HEK293 (cell line): Measurements from ENCODE around the gene ZNF428.

Experiments
- FEZF1 ChIP-seq: fragments of 450-650 bp; formaldehyde crosslinking; IDR thresholded peaks from 2 replicates; pipeline ENCODE4 v1.5.1; 2016; ENCODE audit warnings: missing biosample characterization, missing genetic modification characterization
- GLI2 ChIP-seq: fragments of 450-650 bp; formaldehyde crosslinking; IDR thresholded peaks from 2 replicates; pipeline ENCODE4; 2017; ENCODE audit warnings: missing biosample characterization, missing genetic modification characterization, low read depth, borderline replicate concordance
- GLI4 ChIP-seq: fragments of 450-650 bp; formaldehyde crosslinking; IDR thresholded peaks from 2 replicates; pipeline ENCODE4 v1.5.1; 2016; ENCODE audit warnings: missing biosample characterization, missing genetic modification characterization
- HOXD13 ChIP-seq: sonication (generic); formaldehyde crosslinking; IDR thresholded peaks from 2 replicates; pipeline ENCODE4 v1.8.0; 2022; ENCODE audit warnings: missing genetic modification reagents, borderline replicate concordance
- KLF1 ChIP-seq: fragments of 450-650 bp; formaldehyde crosslinking; IDR thresholded peaks from 2 replicates; pipeline ENCODE4 v1.5.1; 2016; ENCODE audit warnings: missing biosample characterization, missing genetic modification characterization
- KLF8 ChIP-seq: fragments of 450-650 bp; formaldehyde crosslinking; IDR thresholded peaks from 2 replicates; pipeline ENCODE4 v1.5.1; 2016; ENCODE audit warnings: missing biosample characterization, missing genetic modification characterization
- MZF1 ChIP-seq: fragments of 450-650 bp; formaldehyde crosslinking; IDR thresholded peaks from 2 replicates; pipeline ENCODE4 v1.5.1; 2017; ENCODE audit warnings: missing biosample characterization, missing genetic modification characterization, borderline replicate concordance
- RBAK ChIP-seq: fragments of 450-650 bp; formaldehyde crosslinking; IDR thresholded peaks from 2 replicates; pipeline ENCODE4 v1.5.1; 2016; ENCODE audit warnings: missing biosample characterization, missing genetic modification characterization
- SALL2 ChIP-seq: fragments of 450-650 bp; formaldehyde crosslinking; IDR thresholded peaks from 2 replicates; pipeline ENCODE4 v1.5.0; 2017; ENCODE audit warnings: missing biosample characterization, mild to moderate bottlenecking, missing genetic modification characterization, borderline replicate concordance
- SCRT1 ChIP-seq: fragments of 450-650 bp; formaldehyde crosslinking; IDR thresholded peaks from 2 replicates; pipeline ENCODE4 v1.5.1; 2016; ENCODE audit warnings: missing biosample characterization, missing genetic modification characterization, borderline replicate concordance
- SCRT2 ChIP-seq: fragments of 450-650 bp; formaldehyde crosslinking; IDR thresholded peaks from 2 replicates; pipeline ENCODE4 v1.5.1; 2016; ENCODE audit warnings: missing biosample characterization, missing genetic modification characterization
- SP7 ChIP-seq: fragments of 450-650 bp; formaldehyde crosslinking; IDR thresholded peaks from 2 replicates; pipeline ENCODE4 v1.5.1; 2016; ENCODE audit warnings: missing biosample characterization, missing genetic modification characterization
- YY2 ChIP-seq: fragments of 450-650 bp; formaldehyde crosslinking; IDR thresholded peaks from 2 replicates; pipeline ENCODE4 v1.5.1; 2016; ENCODE audit warnings: missing biosample characterization, missing genetic modification characterization
- ZBTB17 ChIP-seq: fragments of 450-650 bp; formaldehyde crosslinking; IDR thresholded peaks from 2 replicates; pipeline ENCODE4 v1.5.1; 2016; ENCODE audit warnings: missing biosample characterization, missing genetic modification characterization
- ZBTB48 ChIP-seq: fragments of 450-650 bp; formaldehyde crosslinking; IDR thresholded peaks from 2 replicates; pipeline ENCODE4 v1.5.1; 2016; ENCODE audit warnings: missing biosample characterization, missing genetic modification characterization
- ZNF10 ChIP-seq: fragments of 450-650 bp; formaldehyde crosslinking; IDR thresholded peaks from 2 replicates; pipeline ENCODE4 v1.5.1; 2017; ENCODE audit warnings: missing biosample characterization, missing genetic modification characterization
- ZNF146 ChIP-seq: fragments of 450-650 bp; formaldehyde crosslinking; IDR thresholded peaks from 2 replicates; pipeline ENCODE4 v1.5.1; 2016; ENCODE audit warnings: missing biosample characterization, missing genetic modification characterization
- ZNF324 ChIP-seq: fragments of 450-650 bp; formaldehyde crosslinking; IDR thresholded peaks from 2 replicates; pipeline ENCODE4 v1.5.1; 2016; ENCODE audit warnings: missing biosample characterization, missing genetic modification characterization
- ZNF48 ChIP-seq: fragments of 450-650 bp; formaldehyde crosslinking; IDR thresholded peaks from 2 replicates; pipeline ENCODE4 v1.5.1; 2016; ENCODE audit warnings: missing biosample characterization, missing genetic modification characterization
- ZNF596 ChIP-seq: fragments of 450-650 bp; IDR thresholded peaks from 2 replicates; pipeline ENCODE4 v1.5.0; 2018; ENCODE audit warnings: missing biosample characterization, mild to moderate bottlenecking, missing genetic modification characterization, moderate library complexity
- ZNF600 ChIP-seq: fragments of 450-650 bp; formaldehyde crosslinking; IDR thresholded peaks from 2 replicates; pipeline ENCODE4 v1.5.1; 2016; ENCODE audit warnings: missing biosample characterization, missing genetic modification characterization
- ZNF654 ChIP-seq: fragments of 450-650 bp; formaldehyde crosslinking; IDR thresholded peaks from 2 replicates; pipeline ENCODE4 v1.5.1; 2016; ENCODE audit warnings: low read depth, missing biosample characterization, missing genetic modification characterization
- ZNF792 ChIP-seq: fragments of 450-650 bp; formaldehyde crosslinking; IDR thresholded peaks from 2 replicates; pipeline ENCODE4 v1.5.1; 2016; ENCODE audit warnings: missing biosample characterization, missing genetic modification characterization
- ZSCAN16 ChIP-seq: fragments of 450-650 bp; formaldehyde crosslinking; IDR thresholded peaks from 2 replicates; pipeline ENCODE4 v1.5.1; 2016; ENCODE audit warnings: missing biosample characterization, missing genetic modification characterization
- TF ChIP-seq, protein P1 (sequence below): fragments of 450-650 bp; formaldehyde crosslinking; IDR thresholded peaks from 2 replicates; pipeline ENCODE4 v1.5.1; 2016; ENCODE audit warnings: missing biosample characterization, missing genetic modification characterization
- TF ChIP-seq, protein P2 (sequence below): fragments of 450-650 bp; formaldehyde crosslinking; optimal IDR thresholded peaks from 2 replicates; pipeline ENCODE3; 2016; ENCODE audit warnings: missing biosample characterization, mild to moderate bottlenecking, missing genetic modification characterization
- TF ChIP-seq, protein P3 (sequence below): fragments of 450-650 bp; formaldehyde crosslinking; IDR thresholded peaks from 2 replicates; pipeline ENCODE4 v1.5.1; 2016; ENCODE audit warnings: missing biosample characterization, missing genetic modification characterization
- TF ChIP-seq, protein P4 (sequence below): fragments of 450-650 bp; formaldehyde crosslinking; IDR thresholded peaks from 2 replicates; pipeline ENCODE4 v1.5.1; 2016; ENCODE audit warnings: missing biosample characterization, missing genetic modification characterization, low read depth
- TF ChIP-seq, protein P5 (sequence below): fragments of 450-650 bp; formaldehyde crosslinking; IDR thresholded peaks from 2 replicates; pipeline ENCODE4 v1.5.1; 2016; ENCODE audit warnings: missing biosample characterization, missing genetic modification characterization
- TF ChIP-seq, protein P6 (sequence below): fragments of 450-650 bp; formaldehyde crosslinking; IDR thresholded peaks from 2 replicates; pipeline ENCODE4 v1.5.1; 2016; ENCODE audit warnings: missing biosample characterization, missing genetic modification characterization

Gene ZNF428

DNA sequence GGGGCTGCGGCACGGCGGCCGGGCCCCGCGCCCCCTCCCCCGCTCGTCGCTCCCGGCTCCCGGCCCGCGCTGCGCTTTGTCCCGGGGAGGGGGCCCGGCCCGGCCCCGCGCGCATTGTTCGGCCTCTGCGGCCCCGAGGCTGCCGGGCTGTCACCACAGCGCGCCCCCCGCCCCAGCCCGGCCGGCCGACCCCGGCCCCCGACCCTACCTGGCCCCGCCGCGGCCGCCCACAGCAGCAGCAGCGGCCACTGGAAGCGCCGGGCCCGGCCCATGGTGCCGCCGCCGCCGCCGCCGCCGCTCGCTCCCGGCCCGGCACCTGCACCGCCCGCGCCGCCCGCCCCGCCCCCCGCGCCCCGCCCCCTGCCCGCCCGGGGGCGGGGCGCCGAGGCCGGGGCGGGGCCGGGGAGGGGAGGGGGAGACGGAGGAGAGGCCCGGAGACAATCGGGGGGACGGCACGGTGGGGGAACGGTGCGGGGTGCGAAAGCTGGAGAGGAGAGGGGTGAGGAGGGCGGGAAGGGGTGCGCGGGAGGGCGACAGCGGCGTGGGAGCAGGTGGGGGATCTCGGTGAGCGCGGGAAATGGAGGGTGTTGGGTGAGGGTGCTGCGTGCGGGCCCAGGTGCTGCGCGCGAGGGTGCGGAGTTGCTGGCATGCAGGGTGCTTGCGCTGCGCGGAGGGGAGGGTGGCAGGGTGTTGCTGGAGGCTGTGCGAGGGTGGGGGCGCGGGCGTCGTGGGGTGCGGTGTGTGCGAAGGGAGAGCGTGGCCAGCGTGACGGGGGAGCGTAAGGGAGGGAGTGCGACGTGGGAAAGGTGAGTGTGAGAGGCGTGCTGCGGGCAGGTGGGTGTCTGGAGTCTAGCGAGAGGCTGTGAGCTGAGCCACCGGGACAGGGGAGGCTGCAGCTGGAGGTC, 20.3 kb upstream of the ZNF428 start, which contains the start of gene CADM4 (continued):
- TF ChIP-seq, protein P1, sequence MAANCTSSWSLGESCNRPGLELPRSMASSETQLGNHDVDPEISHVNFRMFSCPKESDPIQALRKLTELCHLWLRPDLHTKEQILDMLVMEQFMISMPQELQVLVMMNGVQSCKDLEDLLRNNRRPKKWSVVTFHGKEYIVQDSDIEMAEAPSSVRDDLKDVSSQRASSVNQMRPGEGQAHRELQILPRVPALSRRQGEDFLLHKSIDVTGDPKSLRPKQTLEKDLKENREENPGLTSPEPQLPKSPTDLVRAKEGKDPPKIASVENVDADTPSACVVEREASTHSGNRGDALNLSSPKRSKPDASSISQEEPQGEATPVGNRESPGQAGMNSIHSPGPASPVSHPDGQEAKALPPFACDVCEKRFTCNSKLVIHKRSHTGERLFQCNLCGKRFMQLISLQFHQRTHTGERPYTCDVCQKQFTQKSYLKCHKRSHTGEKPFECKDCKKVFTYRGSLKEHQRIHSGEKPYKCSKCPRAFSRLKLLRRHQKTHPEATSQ (tag by site-specific recombination): peak; percentile 60
- no peak for TF ChIP-seq MZF1 (tag by site-specific recombination)
- TF ChIP-seq ZNF654 (tag by site-specific recombination): no peak
- TF ChIP-seq, protein P2, sequence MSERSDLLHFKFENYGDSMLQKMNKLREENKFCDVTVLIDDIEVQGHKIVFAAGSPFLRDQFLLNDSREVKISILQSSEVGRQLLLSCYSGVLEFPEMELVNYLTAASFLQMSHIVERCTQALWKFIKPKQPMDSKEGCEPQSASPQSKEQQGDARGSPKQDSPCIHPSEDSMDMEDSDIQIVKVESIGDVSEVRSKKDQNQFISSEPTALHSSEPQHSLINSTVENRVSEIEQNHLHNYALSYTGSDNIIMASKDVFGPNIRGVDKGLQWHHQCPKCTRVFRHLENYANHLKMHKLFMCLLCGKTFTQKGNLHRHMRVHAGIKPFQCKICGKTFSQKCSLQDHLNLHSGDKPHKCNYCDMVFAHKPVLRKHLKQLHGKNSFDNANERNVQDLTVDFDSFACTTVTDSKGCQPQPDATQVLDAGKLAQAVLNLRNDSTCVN (tag by site-specific recombination): peak; percentile 88
- TF ChIP-seq, protein P3, sequence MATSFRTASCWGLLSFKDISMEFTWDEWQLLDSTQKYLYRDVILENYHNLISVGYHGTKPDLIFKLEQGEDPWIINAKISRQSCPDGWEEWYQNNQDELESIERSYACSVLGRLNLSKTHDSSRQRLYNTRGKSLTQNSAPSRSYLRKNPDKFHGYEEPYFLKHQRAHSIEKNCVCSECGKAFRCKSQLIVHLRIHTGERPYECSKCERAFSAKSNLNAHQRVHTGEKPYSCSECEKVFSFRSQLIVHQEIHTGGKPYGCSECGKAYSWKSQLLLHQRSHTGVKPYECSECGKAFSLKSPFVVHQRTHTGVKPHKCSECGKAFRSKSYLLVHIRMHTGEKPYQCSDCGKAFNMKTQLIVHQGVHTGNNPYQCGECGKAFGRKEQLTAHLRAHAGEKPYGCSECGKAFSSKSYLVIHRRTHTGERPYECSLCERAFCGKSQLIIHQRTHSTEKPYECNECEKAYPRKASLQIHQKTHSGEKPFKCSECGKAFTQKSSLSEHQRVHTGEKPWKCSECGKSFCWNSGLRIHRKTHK (tag by site-specific recombination): no peak
- TF ChIP-seq GLI4 (tag by site-specific recombination): peak; percentile 69; the same call in 1 of the 2 replicates
- no peak for TF ChIP-seq GLI2 (tag by site-specific recombination)
- peak; percentile 97 for TF ChIP-seq ZBTB48
- TF ChIP-seq ZNF324 (tag by site-specific recombination): peak; percentile 68; the same call in 1 of the 2 replicates
- peak; percentile 84; the same call in 1 of the 2 replicates for TF ChIP-seq ZSCAN16
- TF ChIP-seq, protein P4, sequence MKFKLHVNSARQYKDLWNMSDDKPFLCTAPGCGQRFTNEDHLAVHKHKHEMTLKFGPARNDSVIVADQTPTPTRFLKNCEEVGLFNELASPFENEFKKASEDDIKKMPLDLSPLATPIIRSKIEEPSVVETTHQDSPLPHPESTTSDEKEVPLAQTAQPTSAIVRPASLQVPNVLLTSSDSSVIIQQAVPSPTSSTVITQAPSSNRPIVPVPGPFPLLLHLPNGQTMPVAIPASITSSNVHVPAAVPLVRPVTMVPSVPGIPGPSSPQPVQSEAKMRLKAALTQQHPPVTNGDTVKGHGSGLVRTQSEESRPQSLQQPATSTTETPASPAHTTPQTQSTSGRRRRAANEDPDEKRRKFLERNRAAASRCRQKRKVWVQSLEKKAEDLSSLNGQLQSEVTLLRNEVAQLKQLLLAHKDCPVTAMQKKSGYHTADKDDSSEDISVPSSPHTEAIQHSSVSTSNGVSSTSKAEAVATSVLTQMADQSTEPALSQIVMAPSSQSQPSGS (tag by site-specific recombination): no peak
- TF ChIP-seq ZNF48 (tag by site-specific recombination): no peak
- peak; percentile 98 for TF ChIP-seq ZNF600 (tag by site-specific recombination)
- peak; percentile 42; the same call in 1 of the 2 replicates for TF ChIP-seq SCRT1
- TF ChIP-seq KLF8 (tag by site-specific recombination): peak; percentile 97
- peak; percentile 49; the same call in 1 of the 2 replicates for TF ChIP-seq RBAK (tag by site-specific recombination)
- peak; percentile 100 for TF ChIP-seq KLF1 (tag by site-specific recombination)
- peak; percentile 57 for TF ChIP-seq ZBTB17 (tag by site-specific recombination)
- TF ChIP-seq ZNF10 (tag by site-specific recombination): peak; percentile 72; the same call in 1 of the 2 replicates
- peak; percentile 71 for TF ChIP-seq YY2 (tag by site-specific recombination)
- TF ChIP-seq, protein P5, sequence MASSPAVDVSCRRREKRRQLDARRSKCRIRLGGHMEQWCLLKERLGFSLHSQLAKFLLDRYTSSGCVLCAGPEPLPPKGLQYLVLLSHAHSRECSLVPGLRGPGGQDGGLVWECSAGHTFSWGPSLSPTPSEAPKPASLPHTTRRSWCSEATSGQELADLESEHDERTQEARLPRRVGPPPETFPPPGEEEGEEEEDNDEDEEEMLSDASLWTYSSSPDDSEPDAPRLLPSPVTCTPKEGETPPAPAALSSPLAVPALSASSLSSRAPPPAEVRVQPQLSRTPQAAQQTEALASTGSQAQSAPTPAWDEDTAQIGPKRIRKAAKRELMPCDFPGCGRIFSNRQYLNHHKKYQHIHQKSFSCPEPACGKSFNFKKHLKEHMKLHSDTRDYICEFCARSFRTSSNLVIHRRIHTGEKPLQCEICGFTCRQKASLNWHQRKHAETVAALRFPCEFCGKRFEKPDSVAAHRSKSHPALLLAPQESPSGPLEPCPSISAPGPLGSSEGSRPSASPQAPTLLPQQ (tag by site-specific recombination): peak; percentile 98
- TF ChIP-seq ZNF146 (tag by site-specific recombination): peak; percentile 57
- peak; percentile 96 for TF ChIP-seq ZNF792 (tag by site-specific recombination)
- TF ChIP-seq ZNF596 (tag by site-specific recombination): peak; percentile 50; the same call in 1 of the 2 replicates
- peak; percentile 74; the same call in 1 of the 2 replicates for TF ChIP-seq SCRT2
- TF ChIP-seq SP7 (tag by site-specific recombination): peak; percentile 83
- TF ChIP-seq SALL2 (tag by site-specific recombination): no peak
- TF ChIP-seq, protein P6, sequence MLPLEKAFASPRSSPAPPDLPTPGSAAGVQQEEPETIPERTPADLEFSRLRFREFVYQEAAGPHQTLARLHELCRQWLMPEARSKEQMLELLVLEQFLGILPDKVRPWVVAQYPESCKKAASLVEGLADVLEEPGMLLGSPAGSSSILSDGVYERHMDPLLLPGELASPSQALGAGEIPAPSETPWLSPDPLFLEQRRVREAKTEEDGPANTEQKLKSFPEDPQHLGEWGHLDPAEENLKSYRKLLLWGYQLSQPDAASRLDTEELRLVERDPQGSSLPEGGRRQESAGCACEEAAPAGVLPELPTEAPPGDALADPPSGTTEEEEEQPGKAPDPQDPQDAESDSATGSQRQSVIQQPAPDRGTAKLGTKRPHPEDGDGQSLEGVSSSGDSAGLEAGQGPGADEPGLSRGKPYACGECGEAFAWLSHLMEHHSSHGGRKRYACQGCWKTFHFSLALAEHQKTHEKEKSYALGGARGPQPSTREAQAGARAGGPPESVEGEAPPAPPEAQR (tag by site-specific recombination): peak; percentile 83
- TF ChIP-seq HOXD13: no peak
- peak; percentile 47 for TF ChIP-seq FEZF1 (tag by site-specific recombination)
